ENCODE measurements around the gene TEPSIN. TPM values are rescaled to one million over a fixed set of nuclear protein-coding genes. Genes with fewer than 3 reads are reported as not detected.

TEPSIN gene
- total RNA-seq, 3 donors from 2014 or later = 37.4 to 60.2 (median 50.0) TPM

DNA sequence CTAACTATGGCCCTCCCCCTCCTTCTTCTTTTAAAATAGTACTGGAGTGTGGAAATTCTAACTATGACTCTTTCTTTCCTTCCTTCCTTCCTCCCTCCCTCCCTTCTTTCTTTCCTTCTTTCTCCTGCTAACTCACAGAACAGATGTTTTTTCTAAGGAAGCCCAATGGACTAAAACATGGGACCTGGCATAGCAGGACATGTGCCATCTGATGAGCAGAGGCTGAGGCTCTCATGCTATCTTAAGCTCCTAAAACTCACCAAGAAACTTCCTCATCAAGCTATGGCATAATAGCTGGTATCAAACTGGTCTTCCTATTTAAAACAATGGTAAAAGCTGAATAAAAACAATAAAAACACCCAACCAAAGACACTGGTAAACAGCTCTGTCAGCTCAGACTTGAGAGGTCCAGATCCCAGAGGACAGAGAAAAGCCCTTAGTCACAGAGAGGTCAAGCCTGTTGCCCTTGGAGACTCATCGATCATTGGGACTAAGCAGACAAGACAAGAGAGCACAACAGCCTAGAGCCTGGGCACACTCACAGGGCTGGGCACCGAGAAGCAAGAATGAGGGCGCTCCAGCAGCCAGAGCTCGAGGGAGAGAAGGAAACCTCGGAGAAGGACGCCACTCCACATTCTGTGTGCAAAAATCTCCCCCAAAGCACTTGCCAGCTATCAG is 28.7 kb upstream of the TEPSIN start:
- TF ChIP-seq, protein P1, sequence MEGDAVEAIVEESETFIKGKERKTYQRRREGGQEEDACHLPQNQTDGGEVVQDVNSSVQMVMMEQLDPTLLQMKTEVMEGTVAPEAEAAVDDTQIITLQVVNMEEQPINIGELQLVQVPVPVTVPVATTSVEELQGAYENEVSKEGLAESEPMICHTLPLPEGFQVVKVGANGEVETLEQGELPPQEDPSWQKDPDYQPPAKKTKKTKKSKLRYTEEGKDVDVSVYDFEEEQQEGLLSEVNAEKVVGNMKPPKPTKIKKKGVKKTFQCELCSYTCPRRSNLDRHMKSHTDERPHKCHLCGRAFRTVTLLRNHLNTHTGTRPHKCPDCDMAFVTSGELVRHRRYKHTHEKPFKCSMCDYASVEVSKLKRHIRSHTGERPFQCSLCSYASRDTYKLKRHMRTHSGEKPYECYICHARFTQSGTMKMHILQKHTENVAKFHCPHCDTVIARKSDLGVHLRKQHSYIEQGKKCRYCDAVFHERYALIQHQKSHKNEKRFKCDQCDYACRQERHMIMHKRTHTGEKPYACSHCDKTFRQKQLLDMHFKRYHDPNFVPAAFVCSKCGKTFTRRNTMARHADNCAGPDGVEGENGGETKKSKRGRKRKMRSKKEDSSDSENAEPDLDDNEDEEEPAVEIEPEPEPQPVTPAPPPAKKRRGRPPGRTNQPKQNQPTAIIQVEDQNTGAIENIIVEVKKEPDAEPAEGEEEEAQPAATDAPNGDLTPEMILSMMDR (IDR thresholded peaks at IDR 0.05) = no peak
- DNase-seq (no peak), ATAC-seq (no peak)
- no peak overlapping the region for H3K4me3 ChIP-seq
- H3K4me1 ChIP-seq (ENCODE audit: low read depth) = no peaks in the 10 kb centered on the region
- H3K9me3 ChIP-seq = no peaks in the 10 kb centered on the region
- H3K36me3 ChIP-seq (ENCODE audit: low read depth) = no peaks in the 10 kb centered on the region
- intact Hi-C loops (cut with DNase I, micrococcal nuclease) = no loop called here

DNA sequence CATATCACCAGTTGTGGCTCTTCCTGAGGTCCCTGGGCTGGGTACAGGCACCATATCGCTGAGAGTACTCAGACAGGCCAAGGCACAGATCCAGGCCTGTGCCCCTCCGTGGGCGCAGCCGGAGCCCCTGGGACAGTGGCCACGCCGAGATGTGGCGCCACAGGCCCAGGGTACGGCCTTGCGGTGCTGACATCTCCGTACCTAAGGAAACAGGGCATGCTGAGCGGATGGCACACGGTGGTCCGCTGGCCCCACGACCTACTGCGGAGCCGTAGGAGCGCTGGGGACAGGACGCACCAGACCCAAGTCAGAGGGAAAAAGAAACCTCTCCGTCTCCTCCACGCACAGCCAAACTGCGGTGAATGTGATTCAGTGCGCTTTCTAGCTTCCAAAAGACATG is 26.7 kb upstream of the TEPSIN start:
- intact Hi-C loops (cut with DNase I, micrococcal nuclease) = no loop called here
- no peaks in the 10 kb centered on the region for H3K36me3 ChIP-seq (ENCODE audit: low read depth)
- TF ChIP-seq, protein P1 (IDR thresholded peaks at IDR 0.05) = no peak
- H3K4me3 ChIP-seq = no peak overlapping the region
- H3K4me1 ChIP-seq (ENCODE audit: low read depth) = no peaks in the 10 kb centered on the region
- ATAC-seq (no peak), DNase-seq (no peak)
- H3K9me3 ChIP-seq = no peaks in the 10 kb centered on the region

DNA sequence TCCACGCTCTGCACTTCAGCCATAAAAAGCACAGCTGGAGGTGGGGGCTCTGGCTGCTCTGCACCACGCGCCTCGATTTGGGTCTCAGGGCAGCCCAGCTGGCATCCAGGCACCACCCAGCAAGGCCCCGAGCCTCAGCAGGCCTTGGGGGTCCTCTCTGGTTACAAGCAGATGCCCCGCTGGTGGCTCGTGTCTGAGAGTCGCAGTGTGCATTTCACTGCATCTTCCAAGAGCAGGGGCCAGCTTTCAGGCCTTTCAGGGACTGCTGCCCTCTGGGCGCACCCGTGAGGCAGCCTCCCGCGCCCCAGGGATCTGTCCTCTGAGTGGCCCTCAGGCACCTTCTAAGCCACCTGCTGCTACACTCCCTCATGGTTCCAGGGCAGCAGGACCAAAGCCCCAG is 25.8 kb upstream of the TEPSIN start:
- no peaks in the 10 kb centered on the region for H3K9me3 ChIP-seq
- TF ChIP-seq, protein P1 (IDR thresholded peaks at IDR 0.05) = no peak
- DNase-seq (no peak), ATAC-seq (no peak)
- H3K36me3 ChIP-seq (ENCODE audit: low read depth) = no peaks in the 10 kb centered on the region
- no peaks in the 10 kb centered on the region for H3K4me1 ChIP-seq (ENCODE audit: low read depth)
- intact Hi-C loops (cut with DNase I, micrococcal nuclease) = no loop called here
- H3K4me3 ChIP-seq = no peak overlapping the region

DNA sequence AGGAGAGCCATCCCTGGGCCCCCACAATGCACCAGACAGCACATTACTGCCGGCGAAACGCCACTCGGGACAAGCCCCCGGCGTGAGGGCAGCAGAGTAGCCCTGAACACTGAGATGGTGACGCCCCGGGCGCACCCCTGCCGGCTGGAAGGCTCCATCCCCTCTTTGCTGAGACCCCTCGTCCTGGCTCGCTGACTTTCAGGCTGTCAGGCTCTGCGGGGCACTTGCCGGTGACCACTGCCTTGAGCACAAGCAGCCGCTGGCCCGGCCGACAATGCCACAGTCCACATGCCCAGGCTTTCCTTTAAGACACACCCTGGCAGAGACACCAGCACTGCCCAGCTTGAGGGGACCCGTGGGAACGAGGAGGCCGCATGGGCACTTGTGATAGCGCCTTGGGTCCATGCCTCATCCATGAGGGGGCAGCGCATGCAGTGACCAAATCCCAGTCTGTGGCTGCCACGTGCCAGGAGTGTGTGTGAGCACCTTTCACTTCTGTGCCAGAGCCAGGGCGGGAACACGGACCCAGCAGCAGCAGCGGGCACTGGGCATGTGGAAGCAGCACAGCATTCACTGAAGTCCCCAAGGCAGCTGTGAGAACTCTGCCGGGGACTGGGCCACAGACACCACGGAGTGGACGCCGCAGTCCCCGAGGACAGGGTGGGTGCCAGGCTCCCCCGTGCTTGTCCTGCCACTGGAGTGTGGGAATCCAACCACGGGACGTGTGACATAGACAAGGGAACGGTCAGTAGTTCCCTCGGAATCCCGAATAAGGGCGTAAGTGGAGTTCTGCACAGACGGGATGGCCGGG is 24.7 kb upstream of the TEPSIN start:
- DNase-seq = no peak
- no peak for ATAC-seq
- TF ChIP-seq, protein P1 (IDR thresholded peaks at IDR 0.05) = no peak
- Histone ChIP-seq H3K9me3 (no peaks in the 10 kb centered on the region), H3K36me3 (ENCODE audit: low read depth) (no peaks in the 10 kb centered on the region), H3K4me3 (no peak overlapping the region), H3K4me1 (ENCODE audit: low read depth) (no peaks in the 10 kb centered on the region)
- intact Hi-C loops (cut with DNase I, micrococcal nuclease) = no loop called here

DNA sequence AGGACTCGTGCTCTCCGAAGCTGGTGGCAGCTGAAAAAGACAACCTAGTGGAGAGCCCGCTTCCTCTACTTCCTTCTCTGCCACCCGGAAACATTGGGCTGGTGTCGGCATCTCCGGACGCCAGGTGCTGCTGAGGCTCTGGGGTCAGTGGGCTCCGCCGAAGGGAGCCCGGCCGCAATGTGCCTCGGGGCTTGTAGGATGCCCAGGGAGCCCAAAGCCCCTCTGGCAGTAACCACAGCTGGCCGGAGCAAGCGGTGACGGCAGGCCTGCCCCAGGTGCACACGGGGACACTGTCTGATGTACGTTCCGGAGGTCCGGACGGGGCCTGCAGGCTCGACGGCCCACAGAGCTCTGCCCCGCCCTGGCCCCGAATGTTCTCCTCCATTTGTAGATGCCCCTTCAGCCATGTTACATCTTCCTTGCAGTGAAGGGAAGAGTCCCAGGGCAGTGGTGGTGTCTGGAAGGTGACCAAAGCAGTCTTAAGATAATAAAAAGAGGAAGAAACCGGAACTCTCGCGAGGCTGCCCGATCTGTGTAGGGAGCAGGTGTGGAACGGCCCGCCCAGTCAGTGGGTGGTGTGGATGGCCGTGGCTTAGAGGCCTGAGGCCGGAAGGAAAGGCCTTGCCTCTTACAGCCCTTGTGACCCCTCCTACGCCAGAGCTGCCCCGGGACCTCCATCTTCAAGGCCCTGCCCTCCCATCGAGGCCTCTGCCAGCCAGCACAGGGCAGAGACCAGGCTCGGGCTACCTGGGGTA is 22.9 kb upstream of the TEPSIN start:
- no peaks in the 10 kb centered on the region for H3K4me1 ChIP-seq (ENCODE audit: low read depth)
- intact Hi-C loops (cut with DNase I, micrococcal nuclease) = no loop called here
- DNase-seq = no peak
- no peaks in the 10 kb centered on the region for H3K9me3 ChIP-seq
- no peaks in the 10 kb centered on the region for H3K36me3 ChIP-seq (ENCODE audit: low read depth)
- TF ChIP-seq, protein P1 (IDR thresholded peaks at IDR 0.05) = no peak
- no peak for ATAC-seq
- H3K4me3 ChIP-seq = no peak overlapping the region

Measured in mucosa of descending colon (tissue), 3 donors.